Measurements from ENCODE around the gene AHCYL2. TPM values are rescaled to one million over a fixed set of nuclear protein-coding genes. Genes with fewer than 3 reads are reported as not detected.

Gene AHCYL2
- total and polyA plus RNA-seq, 2 experiments from 2014 or later, result 1.9 to 8.9 TPM

- no peaks in the 10 kb centered on the region for H3K4me1 ChIP-seq (ENCODE audit: insufficient read depth)
- in situ Hi-C loops (cut with MboI), result no loop called here
- no peaks in the 10 kb centered on the region for H3K79me2 ChIP-seq (ENCODE audit: insufficient read depth)
- no peak overlapping the region for H3K27ac ChIP-seq
- no peak for TF ChIP-seq EZH2 (IDR thresholded peaks at IDR 0.05; ENCODE audit: insufficient read depth, poor library complexity, severe bottlenecking)
- TF ChIP-seq EZH2phosphoT487 (IDR thresholded peaks at IDR 0.05; ENCODE audit: insufficient read depth, low read depth), result no peak
- no peaks in the 10 kb centered on the region for H3F3A ChIP-seq (ENCODE audit: insufficient read depth)
- H3K27me3 ChIP-seq (replicated peaks; ENCODE audit: insufficient read depth), result no peaks in the 10 kb centered on the region
- H3K4me3 ChIP-seq, result no peak overlapping the region
- H3K9ac ChIP-seq, result no peak overlapping the region
- H2AFZ ChIP-seq, result no peak overlapping the region
- H3K4me2 ChIP-seq (ENCODE audit: unreplicated experiment), result no peak overlapping the region
- no peaks in the 10 kb centered on the region for H3K9me3 ChIP-seq (ENCODE audit: low read depth)
- H4K20me1 ChIP-seq (ENCODE audit: insufficient read depth), result no peaks in the 10 kb centered on the region
- WGBS, 2 experiments (ENCODE audit: low coverage in 1 of 2, low lambda C conversion rate in 2 of 2, missing lambda C conversion rate in 2 of 2), result 93 to 94% methylated on average over 10 of the region's 10 CpGs
- H3K9me2 ChIP-seq (ENCODE audit: insufficient read depth), result peaks cover 3% of the 10 kb centered on the region; the same call in 1 of the 2 replicates
- H3K36me3 ChIP-seq (ENCODE audit: low read depth), result no peaks in the 10 kb centered on the region
- DNase-seq, result no peak
Measured at GRCh38 chr7:129456421-129456820, 231.6 kb downstream of the AHCYL2 start.

- TF ChIP-seq EZH2 (IDR thresholded peaks at IDR 0.05; ENCODE audit: insufficient read depth, poor library complexity, severe bottlenecking) (no peak), EZH2phosphoT487 (IDR thresholded peaks at IDR 0.05; ENCODE audit: insufficient read depth, low read depth) (no peak)
- in situ Hi-C loops (cut with MboI), result no loop called here
- DNase-seq, result no peak
Measured at GRCh38 chr7:129457101-129457500, 232.3 kb downstream of the AHCYL2 start.

GRCh38 chr7:129458171-129458570, 233.3 kb downstream of the AHCYL2 start:
- no peaks in the 10 kb centered on the region for H3K79me2 ChIP-seq (ENCODE audit: insufficient read depth)
- WGBS, 2 experiments (ENCODE audit: low coverage in 1 of 2, low lambda C conversion rate in 2 of 2, missing lambda C conversion rate in 2 of 2), result 93 to 95% methylated on average over 5 of the region's 5 CpGs
- H3K27me3 ChIP-seq (replicated peaks; ENCODE audit: insufficient read depth), result no peaks in the 10 kb centered on the region
- no peaks in the 10 kb centered on the region for H3K4me1 ChIP-seq (ENCODE audit: insufficient read depth)
- no peak for TF ChIP-seq EZH2phosphoT487 (IDR thresholded peaks at IDR 0.05; ENCODE audit: insufficient read depth, low read depth)
- TF ChIP-seq EZH2 (IDR thresholded peaks at IDR 0.05; ENCODE audit: insufficient read depth, poor library complexity, severe bottlenecking), result no peak
- H4K20me1 ChIP-seq (ENCODE audit: insufficient read depth), result no peaks in the 10 kb centered on the region
- H3K27ac ChIP-seq, result no peak overlapping the region
- H3K9me3 ChIP-seq (ENCODE audit: low read depth), result no peaks in the 10 kb centered on the region
- no peaks in the 10 kb centered on the region for H3F3A ChIP-seq (ENCODE audit: insufficient read depth)
- no peak overlapping the region for H3K9ac ChIP-seq
- DNase-seq, result no peak
- H3K36me3 ChIP-seq (ENCODE audit: low read depth), result no peaks in the 10 kb centered on the region
- in situ Hi-C loops (cut with MboI), result no loop called here
- H2AFZ ChIP-seq, result no peak overlapping the region
- no peak overlapping the region for H3K4me2 ChIP-seq (ENCODE audit: unreplicated experiment)
- no peak overlapping the region for H3K4me3 ChIP-seq
- H3K9me2 ChIP-seq (ENCODE audit: insufficient read depth), result peaks cover 3% of the 10 kb centered on the region; the same call in 1 of the 2 replicates

More at GRCh38 chr7:129457101-129457500, 232.3 kb downstream of the AHCYL2 start:
- WGBS, 2 experiments (ENCODE audit: low coverage in 1 of 2, low lambda C conversion rate in 2 of 2, missing lambda C conversion rate in 2 of 2), result 92 to 98% methylated on average over 3 of the region's 3 CpGs
- Histone ChIP-seq H3K36me3 (ENCODE audit: low read depth) (no peaks in the 10 kb centered on the region), H3F3A (ENCODE audit: insufficient read depth) (no peaks in the 10 kb centered on the region), H3K4me2 (ENCODE audit: unreplicated experiment) (no peak overlapping the region), H3K9ac (no peak overlapping the region), H3K4me1 (ENCODE audit: insufficient read depth) (no peaks in the 10 kb centered on the region), H3K9me2 (ENCODE audit: insufficient read depth) (peaks cover 3% of the 10 kb centered on the region; the same call in 1 of the 2 replicates), H3K27ac (no peak overlapping the region), H3K4me3 (no peak overlapping the region), H3K27me3 (replicated peaks; ENCODE audit: insufficient read depth) (no peaks in the 10 kb centered on the region), H3K79me2 (ENCODE audit: insufficient read depth) (no peaks in the 10 kb centered on the region), H2AFZ (no peak overlapping the region), H3K9me3 (ENCODE audit: low read depth) (no peaks in the 10 kb centered on the region), H4K20me1 (ENCODE audit: insufficient read depth) (no peaks in the 10 kb centered on the region)

GRCh38 chr7:129461809-129462208, 237.0 kb downstream of the AHCYL2 start:
- DNase-seq, result no peak
- no peaks in the 10 kb centered on the region for H4K20me1 ChIP-seq (ENCODE audit: insufficient read depth)
- no peak overlapping the region for H3K27ac ChIP-seq
- no peaks in the 10 kb centered on the region for H3K27me3 ChIP-seq (replicated peaks; ENCODE audit: insufficient read depth)
- no peak overlapping the region for H3K4me2 ChIP-seq (ENCODE audit: unreplicated experiment)
- WGBS, 2 experiments (ENCODE audit: low coverage in 1 of 2, low lambda C conversion rate in 2 of 2, missing lambda C conversion rate in 2 of 2), result 95% methylated on average over 2 of the region's 2 CpGs
- no peak overlapping the region for H2AFZ ChIP-seq
- H3K36me3 ChIP-seq (ENCODE audit: low read depth), result no peaks in the 10 kb centered on the region
- H3K4me3 ChIP-seq, result no peak overlapping the region
- in situ Hi-C loops (cut with MboI), result loop anchor here (10.0 kb wide), 1 partner anchor 97 kb away; no protein-coding TSS in a partner anchor
- H3K9me3 ChIP-seq (ENCODE audit: low read depth), result no peaks in the 10 kb centered on the region
- no peak overlapping the region for H3K9ac ChIP-seq
- H3K9me2 ChIP-seq (ENCODE audit: insufficient read depth), result no peaks in the 10 kb centered on the region
- H3F3A ChIP-seq (ENCODE audit: insufficient read depth), result no peaks in the 10 kb centered on the region
- no peaks in the 10 kb centered on the region for H3K79me2 ChIP-seq (ENCODE audit: insufficient read depth)
- peaks cover 2% of the 10 kb centered on the region; the same call in 1 of the 2 replicates for H3K4me1 ChIP-seq (ENCODE audit: insufficient read depth)
- TF ChIP-seq EZH2phosphoT487 (IDR thresholded peaks at IDR 0.05; ENCODE audit: insufficient read depth, low read depth), result no peak
- TF ChIP-seq EZH2 (IDR thresholded peaks at IDR 0.05; ENCODE audit: insufficient read depth, poor library complexity, severe bottlenecking), result no peak

All from GM23248 (cell line).